Transverse colon (tissue), 3 donors: ENCODE measurements around the gene UBE2K.

Experiments
- CTCF ChIP-seq, 5 experiments: fragments of 200-600 bp in 3 of 5; fragments of 450-650 bp in 2 of 5; sonication (generic) in 3 of 5; IDR thresholded peaks; 1 replicate in 2 of 5; 2 replicates in 3 of 5; pipeline ENCODE4 v1.5.1; 2016 to 2017; ENCODE audit warnings: antibody characterized with exemption in 5 of 5, inconsistent platforms in 3 of 5, mild to moderate bottlenecking in 2 of 5, moderate library complexity in 1 of 5
- POLR2A ChIP-seq: fragments of 450-650 bp; IDR thresholded peaks from one replicate; pipeline ENCODE4 v1.6.1; 2016; ENCODE audit warnings: antibody characterized with exemption, mild to moderate bottlenecking, moderate library complexity

- TF ChIP-seq POLR2A (no peak), CTCF (IDR thresholded peaks at IDR 0.05) (no peak)
These were observed 48.0 kb downstream of the UBE2K start for GRCh38 chr4:39745920-39746319.
